GM19438 (cell line): ENCODE data around the gene CARS1.
"Not testable (repeated sequence)": the region's sequence is repeated elsewhere in the genome, so short reads cannot be mapped to it uniquely, and the experiment has no call there.

Source experiments
- ATAC-seq: cut with Tn5 transposase; IDR thresholded peaks from one replicate; pipeline ENCODE4 v1.9.1; 2021; ENCODE audit warnings: low read depth; ENCODE audit not compliant: unreplicated experiment

CARS1 gene

DNA sequence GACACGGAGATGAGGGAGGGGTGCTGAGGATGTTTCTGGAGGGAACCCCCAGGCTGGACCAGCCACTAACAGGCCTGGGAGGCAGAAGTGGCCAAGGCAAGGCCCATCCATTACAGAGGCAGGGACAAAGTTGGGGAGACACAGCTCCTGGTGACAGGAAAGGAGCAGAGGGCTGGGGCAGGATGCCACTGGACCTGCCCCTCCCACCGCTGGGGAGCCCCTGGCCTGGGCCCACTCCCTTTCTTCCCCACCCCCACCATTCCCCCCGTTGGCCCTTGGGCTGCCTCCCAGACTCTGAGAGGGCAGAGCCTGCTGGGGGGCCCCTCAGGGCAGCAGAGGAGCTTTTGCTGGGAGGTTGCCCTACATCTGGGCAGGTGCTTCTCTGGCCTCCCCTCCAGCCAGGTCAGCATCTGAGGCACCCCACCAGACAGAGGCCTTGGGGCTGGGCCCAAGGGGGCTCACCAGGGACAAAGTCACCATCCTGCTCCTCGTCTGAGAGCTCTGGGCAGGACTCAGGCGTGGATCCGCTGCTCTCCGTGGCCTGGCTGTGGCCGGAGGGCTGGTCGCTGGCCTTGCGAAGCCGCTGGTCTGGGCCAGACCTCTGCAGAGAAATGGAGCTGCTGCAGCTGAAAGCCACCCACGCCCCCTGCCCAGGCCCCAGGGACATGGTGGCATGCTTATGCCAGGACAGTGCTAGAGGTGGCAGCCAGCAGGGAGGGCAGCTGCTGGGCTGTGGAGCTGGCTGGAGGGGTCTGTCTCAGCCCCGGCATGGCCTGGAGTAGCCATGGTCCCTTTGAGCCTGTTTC lies 33.1 kb upstream of the CARS1 start:
- no peak for ATAC-seq

DNA sequence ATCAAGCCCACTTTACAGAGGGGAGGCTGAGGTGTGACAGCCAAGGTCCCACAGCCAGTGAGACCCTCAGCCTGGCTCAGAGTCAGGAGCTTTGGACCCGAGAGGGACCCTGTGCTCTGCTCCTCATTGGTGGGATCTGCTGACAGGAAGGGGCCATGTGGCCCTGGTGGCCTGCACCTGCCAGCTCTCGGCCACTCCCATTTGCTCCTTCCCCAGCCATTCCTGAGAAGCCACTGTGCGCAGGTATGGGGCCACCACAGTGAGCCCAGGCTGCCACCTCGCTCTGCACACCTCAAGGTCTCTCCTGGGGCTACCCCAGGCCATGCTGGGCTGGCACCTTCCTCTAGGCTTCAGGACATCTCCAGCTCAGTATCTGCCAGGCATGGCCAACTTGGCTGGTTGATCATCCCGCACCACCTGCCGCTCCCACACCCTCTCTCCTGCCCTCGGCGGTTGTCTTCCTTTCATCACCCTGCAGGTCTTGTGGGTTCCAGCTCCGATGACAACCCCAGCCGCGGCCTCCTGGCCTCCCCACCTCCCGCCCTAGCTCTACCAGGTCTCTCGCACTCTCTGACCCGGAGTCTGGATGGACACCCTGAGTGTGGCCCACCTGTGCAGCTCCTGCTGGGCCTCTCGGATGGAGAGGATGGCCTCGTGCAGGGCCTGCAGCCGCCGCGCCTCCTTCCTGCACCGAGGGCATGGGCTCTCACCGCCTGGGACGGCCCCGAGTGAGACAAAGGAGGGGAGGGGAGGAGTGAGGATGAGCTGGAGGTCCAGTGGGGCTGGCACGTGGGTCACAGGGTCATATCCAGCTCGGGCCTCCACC lies 32.2 kb upstream of the CARS1 start:
- ATAC-seq: no peak

DNA sequence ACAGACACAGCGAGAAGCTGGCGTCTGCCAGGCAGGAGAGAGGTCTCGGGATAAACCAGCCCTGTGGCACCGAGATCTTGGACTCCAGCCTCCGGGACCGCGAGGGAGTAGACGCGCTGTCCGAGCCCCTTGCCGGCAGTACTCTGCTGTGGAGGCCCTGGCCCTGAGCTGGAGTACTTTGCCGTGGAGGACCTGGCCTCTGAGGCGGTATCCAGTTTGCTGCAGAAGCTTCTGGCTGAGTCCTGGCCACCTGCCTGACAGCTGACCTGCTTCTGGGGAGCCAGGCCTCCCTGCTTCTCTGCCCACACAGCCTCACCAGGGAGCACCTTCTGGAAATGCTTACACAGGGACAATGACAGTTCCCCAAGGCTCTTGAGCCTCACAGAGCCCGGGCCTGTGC lies 31.6 kb upstream of the CARS1 start:
- ATAC-seq: no peak

DNA sequence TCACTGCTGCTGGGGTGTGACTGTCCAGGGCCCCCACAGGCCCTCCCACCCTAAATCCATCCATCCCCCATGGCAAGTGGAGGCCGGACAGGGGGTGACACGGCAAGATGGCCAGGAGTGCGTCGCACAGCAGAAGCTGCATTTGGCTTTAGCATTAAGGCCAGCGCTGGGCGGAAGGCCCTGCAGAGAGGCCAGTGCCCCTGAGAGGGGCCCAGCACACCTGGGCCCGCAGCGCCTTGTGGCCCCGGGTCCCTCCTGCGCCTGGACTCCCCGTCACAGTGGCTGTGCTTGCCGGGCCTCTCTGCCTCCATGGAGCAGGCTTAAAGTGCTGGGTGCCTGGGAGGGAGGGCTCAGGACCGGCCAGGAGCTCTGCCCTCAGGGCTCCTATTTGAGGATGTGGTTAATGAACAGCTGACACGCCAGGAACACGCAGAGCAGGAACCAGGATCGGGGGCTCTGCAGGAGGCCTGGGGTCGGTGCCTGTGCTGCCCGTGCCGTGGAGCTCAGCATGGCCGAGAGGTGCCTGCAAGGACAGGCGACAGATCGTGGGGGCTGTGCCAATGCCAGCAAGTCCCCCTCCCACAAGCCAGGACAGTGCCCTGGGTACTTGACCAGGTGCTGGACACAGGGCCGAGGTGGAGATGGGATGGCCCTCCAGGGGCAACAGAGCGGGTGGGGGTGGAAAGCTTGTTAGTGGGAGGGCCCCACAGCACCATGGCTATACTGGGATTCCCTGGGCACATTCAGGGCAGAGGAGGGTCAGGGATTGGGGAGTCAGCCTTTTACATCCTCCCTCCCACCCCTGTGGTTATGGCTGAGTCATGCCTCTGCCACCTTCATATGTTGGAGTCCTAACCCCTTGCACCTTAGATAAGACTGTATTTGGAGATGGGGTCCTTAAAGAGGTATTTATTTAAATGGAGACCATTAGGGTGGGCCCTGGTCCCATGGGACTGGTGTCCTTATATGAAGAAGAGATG lies 30.9 kb upstream of the CARS1 start:
- no peak for ATAC-seq

GRCh38 chr11:3087373-3087772 lies 30.1 kb upstream of the CARS1 start:
- no peak for ATAC-seq

DNA sequence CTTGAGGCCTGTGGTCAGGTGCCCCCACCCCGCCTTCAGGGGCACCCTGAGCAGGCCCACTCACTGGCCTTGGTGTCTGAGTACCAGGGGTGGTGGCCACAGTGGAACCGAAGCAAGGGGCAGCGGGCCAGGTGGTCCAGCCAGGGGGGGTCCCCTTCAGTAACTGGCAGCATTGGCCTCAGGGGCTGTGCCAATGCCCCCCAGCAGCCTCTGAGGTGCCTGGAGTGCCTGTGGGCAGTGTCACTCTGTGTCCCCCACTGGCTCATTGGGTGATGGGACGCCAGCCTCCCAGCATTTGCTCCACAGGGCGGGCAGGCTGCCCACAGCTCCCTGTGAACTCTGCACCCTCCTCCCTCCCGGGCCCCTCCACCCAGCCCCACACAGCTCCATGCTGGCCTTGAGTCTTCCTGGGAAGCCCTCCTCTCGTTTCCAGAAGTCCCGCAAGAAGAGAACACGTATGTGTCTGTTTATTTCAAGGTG lies 29.5 kb upstream of the CARS1 start:
- ATAC-seq: no peak

GRCh38 chr11:3086114-3086513 lies 28.9 kb upstream of the CARS1 start:
- no peak for ATAC-seq

DNA sequence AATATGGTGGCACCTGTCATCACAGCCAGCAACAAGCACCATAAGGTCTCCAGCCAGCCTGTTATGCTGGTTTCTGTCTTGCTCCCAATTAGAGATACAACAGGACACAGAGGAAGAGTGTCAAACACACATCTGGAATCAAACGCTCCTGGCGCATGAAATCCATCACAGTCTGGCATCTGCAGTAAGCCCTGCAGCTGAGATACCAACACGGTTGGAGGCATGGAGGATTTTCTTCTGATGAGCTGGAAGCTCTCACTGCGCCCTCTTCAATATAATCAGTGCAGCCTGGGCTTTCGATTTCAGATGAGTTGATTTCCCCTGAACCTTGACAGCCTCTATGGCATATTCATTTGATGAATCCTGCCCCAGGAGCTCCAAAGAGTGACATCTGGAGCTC lies 27.8 kb upstream of the CARS1 start:
- ATAC-seq: no peak

GRCh38 chr11:3083321-3083720 lies 26.1 kb upstream of the CARS1 start:
- no peak for ATAC-seq

- ATAC-seq: no peak
These were observed 24.1 kb upstream of the CARS1 start for GRCh38 chr11:3081386-3081751.

DNA sequence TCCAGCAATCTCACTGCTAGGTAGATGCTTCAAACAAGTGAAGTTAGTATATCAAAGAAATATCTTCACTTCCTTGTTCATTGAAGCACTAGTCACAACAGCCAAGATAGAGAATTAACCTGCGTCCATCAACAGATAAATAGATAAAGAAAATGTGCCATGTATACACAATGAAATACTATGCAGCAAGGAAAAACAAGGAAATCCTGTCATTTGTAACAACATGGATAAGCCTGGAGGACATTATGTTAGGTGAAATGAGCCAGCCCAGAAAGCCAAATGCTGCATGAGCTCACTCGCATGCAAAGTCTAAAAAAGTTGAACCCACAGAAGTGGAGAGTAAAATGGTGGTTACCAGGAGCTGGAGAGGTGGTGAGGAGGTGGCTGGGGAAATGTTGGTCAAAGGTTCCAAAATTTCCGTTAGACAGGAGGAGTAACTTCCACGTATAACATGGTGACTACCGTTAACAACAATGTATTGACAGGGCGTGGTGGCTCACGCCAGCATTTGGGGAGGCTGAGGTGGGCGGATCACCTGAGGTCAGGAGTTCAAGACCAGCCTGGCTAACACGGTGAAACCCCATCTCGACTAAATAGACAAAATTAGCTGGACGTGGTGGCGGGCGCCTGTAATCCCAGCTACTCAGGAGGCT lies 23.6 kb upstream of the CARS1 start:
- ATAC-seq: no peak

- ATAC-seq: no peak
These were observed 22.9 kb upstream of the CARS1 start for GRCh38 chr11:3080104-3080503.

DNA sequence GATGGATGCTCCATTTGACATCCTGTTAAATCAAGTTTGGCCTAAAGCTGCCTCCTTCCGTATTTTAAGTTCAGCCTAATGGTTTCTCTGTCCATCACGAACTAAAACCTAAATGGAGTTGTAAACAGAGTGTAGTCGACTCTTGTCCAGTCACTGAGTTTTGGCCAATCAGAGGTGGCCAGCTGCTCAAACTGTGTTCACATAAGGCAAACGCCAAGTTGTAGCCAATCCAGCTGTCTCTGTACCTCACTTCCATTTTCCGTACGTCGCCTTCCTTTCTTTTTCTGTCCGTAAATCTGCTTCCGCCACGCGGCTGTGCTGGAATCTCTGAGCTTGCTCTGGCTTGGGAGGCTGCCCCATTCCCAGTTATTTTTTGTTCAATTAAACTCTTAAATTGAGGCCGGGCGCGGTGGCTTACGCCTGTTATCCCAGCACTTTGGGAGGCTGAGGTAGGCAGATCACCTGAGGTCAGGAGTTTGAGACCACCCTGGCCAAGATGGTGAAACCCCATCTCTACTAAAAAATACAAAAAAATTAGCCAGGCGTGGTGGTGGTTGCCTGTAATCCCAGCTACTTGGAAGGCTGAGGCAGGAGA lies 20.7 kb upstream of the CARS1 start:
- ATAC-seq: no peak

DNA sequence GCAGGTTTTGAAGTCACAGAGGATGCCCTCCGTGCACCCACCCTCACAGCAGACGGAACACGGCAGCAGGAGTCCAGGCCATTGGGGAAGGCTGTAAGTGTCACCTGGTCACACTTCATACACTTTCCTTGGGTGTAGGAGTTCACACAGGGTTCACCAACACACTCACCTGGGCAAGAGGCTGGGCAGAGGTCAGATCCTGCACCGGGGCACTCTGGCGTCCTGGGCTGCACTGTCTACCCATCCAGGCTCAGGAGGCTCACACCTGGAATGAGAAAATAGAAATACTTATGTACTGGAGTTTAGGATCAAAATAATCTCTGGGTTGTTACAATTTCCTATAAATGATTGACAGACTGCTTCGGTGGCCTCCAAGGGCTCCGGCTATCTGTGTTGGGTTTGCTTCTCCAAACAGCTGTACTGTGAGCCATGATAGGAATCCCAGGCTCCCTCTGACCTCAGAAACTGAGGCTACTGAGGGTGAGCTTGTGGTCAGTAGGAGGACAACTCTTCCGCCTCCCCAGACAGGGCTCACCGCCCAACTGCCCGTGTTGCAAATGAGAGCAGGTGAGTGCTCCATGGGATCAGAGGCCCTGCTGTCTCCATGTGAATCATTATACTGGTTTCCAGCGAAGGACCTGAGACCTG lies 20.1 kb upstream of the CARS1 start:
- no peak for ATAC-seq

DNA sequence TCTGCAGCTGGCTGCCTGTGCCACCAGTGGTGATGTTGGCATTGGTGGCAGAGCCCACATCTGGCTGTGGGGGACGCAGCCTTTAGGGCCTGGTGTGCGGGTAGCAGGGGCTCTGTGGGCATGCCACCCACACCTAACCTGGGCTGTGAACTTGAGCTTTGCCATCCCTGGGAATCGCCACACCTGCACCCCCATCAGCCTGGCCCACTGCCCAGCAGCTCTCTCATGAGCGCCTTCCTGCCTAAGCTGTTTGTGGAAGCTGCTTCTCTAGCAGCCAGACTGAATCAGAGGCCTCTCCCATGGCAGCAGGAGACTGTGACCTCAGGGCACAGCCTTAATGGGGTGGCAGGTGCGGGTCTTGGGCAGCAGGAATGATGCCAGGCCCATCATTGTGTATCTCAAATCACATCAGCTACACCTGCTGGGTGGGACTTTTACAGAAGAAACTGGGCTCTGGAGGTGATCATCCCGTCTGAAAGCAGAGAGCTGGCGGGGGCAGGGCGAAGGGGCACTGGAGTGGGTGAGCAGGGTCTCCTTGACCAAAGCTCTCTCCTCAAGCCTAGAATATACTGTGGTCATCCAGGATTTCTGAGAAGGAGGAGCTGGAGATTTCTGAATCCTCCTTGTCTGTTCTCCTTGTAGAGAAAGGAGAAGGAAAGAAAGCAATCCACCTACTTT lies 17.8 kb upstream of the CARS1 start:
- ATAC-seq: no peak

DNA sequence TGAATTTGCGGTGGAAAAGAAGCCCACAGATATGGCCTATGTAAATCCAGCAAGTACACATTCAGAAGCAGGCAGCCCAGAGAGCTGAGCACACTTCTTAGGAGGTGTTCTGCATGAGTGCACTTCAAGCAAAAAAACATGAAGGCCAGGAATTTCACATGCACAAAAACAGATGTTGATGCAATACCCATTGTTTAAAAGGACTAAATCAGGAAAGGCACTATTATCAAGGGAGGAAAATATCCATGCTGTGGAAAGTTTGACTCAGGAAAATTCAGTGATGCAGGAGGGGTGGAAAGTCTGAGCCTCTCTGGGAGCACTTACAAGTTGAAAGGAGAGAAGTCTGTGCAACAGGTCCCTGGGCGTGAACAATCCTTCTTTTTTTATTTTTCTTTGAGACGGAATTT lies 15.8 kb upstream of the CARS1 start:
- no peak for ATAC-seq

DNA sequence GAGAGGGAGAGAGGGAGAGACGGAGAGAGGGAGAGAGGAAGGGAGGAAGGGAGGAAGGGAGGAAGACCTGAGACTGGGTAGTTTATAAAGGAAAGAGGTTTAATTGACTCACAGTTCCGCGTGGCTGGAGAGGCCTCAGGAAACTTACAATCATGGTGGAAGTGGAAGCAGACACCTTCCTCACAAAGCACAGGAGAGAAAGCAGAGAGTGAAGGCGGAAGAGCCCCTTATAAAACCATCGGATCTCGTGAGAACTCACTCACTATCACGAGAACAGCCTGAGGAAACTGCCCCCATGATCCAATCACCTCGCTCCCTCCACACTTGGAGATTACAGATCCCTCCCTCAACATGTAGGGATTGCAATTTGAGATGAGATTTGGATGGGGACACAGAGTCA lies 12.2 kb upstream of the CARS1 start:
- no peak for ATAC-seq

DNA sequence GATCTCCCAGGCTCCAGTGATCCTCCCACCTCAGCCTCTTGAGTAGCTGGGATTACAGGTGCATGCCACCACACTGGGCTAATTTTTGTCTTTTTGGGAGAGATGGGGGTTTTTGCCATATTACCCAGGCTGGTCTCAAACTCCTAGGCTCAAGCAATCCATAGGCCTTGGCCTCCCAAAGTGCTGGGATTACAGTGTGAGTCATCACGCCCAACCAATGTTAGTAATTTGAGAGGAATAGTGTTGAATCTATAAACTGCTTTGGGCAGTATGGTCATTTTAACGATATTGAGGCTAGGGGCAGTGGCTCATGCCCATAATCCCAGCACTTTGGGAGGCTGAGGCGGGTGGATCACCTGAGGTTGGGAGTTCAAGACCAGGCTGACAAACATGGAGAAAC lies 9.1 kb upstream of the CARS1 start:
- ATAC-seq: not testable (repeated sequence)

DNA sequence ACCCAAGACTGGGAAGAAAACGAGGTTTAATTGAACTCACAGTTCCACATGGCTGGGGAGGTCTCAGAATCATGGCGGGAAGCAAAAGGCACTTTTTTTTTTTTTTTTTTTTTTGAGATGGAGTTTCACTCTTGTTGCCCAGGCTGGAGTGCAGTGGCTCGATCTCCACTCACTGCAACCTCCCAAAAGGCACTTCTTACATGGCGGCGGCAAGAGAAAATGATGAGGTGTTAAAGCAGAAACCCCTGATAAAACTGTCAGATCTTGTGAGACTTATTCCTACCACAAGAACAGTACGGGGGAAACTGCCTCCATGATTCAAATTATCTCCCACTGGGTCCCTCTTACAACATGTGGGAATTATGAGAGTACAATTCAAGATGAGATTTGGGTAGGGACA lies 7.5 kb upstream of the CARS1 start:
- not testable (repeated sequence) for ATAC-seq
